Stimulated activated CD8-positive, alpha-beta memory T cell treated with anti-CD3 and anti-CD28 coated beads, Interleukin-12 subunit alpha, Interleukin-12 subunit beta, amount 100 ng/mL, for 1 hour (primary cell): ENCODE data around the gene VPS26B.
"Not testable (repeated sequence)": the region's sequence is repeated elsewhere in the genome, so short reads cannot be mapped to it uniquely, and the experiment has no call there.

ENCODE experiments used
- DNase-seq: peaks from one replicate; pipeline ENCODE4 v3.0.0-alpha.2; 2020; ENCODE audit warnings: low read depth

Gene VPS26B

DNA sequence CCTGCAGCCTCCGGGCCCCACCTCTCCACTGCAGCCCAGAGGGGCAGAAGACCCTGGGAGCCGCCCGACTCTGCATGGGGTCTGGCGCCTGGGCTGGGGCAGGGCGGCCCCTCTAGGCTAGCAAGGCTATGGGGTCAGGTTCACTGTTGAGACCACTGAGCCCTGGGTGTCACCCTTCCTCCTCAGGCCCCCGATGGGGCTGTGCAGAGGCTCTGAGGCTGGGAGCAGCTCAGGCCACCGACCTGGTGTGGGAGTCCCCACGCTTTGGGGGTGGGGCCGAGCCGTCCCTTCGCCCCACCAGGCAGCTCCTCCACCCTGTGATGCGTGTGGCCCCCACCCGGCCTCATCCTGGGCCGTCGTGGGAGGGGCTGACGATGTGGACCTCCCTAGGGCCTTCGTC lies 57.2 kb downstream of the VPS26B start:
- not testable (repeated sequence) for DNase-seq

DNA sequence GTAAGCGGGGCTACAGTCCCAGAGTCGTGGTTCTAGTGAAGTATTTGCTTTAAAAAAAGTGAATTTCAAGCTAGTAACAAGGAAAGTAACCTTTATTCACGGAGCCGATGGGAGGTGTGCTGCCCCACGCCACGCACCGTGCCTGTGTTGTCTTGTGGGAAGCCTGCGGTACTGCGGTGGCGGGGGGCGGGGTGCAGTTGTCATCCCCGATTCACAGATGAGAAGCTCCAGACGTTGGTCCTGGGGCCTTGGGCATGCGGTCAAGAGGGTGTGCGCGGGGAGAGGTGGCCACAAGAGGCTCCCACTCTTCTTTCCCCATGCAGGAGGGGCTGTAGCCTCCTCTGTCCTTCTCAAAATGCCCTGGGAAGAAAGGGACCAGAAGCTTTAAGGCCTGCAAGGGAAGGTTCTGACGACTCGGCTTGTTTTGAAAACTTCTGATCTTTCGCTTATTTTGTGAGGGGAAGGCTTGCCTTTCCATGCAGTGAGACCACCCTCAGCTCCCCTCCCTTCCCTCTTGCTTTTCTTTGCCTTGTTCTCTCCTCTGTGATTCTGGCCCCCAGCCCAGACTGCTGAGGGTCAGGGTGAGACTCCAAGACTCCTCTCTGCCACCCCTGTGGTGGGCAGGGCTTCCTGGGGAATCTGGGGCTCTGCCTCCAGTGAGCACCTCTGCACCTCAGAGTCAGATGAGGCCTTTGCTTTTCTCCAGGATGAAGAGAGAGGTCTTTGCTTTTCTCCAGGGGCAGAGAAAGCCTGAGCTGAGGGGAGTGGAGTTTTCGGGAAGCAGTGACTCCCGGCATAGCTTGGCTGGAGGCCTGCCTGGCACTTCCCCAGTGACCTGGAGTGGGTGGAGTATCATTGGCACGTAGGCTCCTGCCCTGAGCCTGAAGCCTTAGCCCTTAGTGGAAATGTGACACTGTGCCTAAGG lies 57.9 kb downstream of the VPS26B start:
- DNase-seq = no peak

DNA sequence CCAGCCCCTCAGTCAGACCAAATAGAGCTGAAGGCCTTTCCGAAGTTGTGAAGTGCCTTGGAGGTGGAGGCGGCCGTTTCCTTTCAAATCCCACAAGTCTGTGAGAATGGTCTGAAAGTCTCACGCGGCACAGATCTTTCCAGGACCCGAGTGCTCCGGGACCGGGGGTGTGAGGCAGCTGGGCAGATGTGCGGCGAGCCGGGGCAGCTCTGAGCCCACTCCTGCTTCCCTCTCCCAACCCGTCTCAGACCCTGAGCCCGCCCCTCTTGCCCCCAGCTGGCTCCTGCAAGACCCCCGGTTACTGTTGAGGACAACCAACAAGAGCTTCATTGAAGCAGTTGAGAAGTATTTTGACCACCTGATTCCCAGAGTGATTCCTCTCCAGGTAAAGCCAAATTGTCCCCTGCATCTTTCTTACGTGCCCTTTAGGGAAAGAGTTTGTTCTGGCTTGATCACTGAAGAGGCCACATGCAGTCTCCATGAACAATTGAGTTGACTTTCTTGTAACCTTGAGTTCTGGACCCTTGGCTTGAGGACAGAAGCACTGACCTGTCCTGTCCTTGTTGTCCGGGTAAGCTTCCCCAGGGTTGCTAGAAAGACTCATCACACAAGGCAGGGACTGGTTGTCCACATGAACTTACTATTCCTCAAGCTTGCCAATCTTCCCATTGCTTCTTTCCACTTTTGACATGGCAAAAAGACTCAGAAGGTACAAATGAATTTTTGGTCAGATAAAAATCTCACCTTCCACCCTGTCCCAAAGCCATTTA lies 59.2 kb downstream of the VPS26B start:
- no peak for DNase-seq

DNA sequence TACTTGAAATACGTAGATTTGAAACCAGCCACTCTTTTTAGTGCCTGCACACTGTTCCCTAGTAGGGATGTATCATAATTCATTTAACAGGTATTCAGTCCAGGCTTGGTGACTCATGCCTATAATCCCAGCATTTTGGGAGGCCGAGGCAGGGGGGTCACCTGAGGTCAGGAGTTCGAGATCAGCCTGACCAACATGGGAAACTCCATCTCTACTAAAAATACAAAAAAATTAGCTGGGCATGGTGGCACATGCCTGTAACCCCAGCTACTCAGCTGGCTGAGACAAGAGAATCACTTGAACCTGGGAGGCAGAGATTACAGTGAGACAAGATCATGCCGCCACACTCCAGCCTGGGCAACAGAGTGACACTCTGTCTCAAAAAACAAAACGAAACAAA lies 59.9 kb downstream of the VPS26B start:
- DNase-seq = not testable (repeated sequence)

DNA sequence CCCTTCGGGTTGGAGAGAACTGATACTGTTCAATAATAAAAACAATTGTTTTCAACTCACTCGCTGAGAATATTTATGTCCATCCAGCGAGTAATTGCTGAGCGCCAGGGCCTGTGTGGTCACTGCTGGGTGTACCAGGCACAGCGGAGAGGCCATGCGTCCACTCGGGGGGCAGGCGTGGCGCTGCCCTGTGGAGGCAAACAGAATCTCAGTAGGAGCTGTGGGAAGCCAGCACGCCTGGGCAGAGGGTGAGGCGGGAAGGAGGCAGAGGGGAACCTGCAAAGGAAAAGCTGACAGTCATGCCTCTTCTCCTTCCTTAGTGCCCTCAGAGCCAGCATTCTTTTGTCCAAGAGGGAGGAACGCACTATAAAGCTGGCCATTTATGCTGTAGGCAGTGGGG lies 63.1 kb downstream of the VPS26B start:
- no peak for DNase-seq

DNA sequence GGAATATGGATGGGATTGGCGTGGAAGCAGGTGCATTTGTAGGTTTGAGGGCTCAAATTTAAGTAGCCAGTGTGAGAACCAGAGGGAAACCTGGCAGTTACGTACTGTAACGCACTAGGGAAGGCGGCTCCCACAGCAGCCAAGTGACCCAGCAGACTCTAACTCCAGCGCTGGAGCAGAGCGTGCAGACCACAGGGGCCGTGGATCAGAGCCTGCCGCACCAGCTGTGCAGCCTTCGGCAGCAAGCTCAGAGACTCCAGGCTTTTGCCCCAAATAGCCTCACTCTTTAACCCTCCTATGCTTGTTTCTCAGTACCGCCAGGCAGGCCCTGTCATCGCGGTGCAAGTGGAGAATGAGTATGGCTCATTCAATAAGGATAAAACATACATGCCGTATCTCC lies 64.0 kb downstream of the VPS26B start:
- DNase-seq = no peak

DNA sequence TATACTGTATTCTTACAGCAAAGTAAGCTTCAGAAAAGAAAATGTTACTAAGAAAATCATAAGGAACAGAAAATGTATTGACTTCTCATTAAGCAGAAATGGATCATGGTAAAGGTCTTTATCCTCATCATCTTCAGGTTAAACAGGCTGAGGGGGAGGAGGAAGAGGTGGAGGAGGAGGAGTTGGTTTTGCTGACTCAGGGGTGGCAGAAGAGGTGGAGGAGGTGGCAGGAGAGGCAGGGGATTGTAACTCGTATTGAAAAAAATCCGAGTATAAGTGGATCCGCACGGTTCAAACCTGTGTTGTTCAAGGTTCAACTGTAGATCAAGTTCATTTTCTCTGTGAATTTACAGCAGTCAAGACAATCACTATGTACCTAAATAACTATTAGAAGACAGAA lies 64.7 kb downstream of the VPS26B start:
- no peak for DNase-seq

DNA sequence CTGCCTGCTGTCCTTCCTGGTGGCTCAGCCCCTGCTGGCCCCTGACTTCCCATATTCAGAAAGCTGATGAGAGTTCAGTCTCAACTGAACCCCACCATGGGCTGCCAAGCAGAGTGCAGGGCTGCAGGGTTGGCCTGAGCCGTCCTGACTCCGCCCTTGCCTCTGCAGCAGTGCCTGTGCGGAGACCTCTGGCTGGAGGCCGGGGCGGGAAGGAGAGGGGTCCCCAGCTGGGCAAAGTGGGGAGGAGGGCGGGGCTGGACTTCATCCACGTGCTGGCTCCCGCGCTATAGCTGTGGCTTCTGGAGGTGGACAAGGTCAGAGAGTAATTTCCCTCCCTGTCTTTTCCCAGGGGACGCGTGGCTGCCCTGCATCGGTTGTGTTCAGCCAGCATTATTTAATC lies 65.3 kb downstream of the VPS26B start:
- no peak for DNase-seq

DNA sequence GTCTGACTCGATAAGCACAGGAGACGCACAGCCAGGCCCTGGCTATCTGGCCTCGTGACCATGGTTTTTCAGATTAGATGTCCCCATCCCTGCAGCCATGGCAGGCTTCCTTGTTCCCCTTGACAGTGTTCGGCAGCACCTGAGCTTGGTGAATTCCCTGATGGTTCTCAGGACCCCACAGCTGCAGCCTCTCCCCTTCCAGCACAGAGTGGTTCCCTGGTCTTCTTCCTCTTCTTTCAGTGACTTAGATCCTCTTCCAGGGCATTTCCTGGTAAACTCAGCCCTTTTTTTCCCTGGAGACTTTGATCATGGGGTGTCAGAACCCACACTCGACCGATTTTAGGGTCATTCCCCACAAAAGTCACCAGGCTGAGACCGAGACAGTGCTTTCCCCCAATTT lies 66.2 kb downstream of the VPS26B start:
- no peak for DNase-seq

DNA sequence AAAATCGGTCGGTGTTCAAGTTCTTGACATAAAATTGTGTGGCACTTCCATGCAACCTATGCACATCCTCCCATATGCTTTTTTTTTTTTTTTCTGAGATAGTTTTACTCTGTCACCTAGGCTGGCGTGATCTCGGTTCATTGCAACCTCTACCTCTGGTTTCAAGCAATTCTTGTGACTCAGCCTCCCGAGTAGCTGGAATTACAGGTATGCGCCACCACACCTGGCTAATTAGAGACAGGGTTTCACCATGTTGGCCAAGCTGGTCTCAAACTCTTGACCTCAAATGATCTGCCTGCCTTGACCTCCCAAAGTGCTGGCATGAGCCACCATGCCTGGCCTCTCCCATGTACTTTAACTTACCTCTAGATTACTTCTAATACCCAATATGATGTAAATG lies 66.7 kb downstream of the VPS26B start:
- DNase-seq = no peak

DNA sequence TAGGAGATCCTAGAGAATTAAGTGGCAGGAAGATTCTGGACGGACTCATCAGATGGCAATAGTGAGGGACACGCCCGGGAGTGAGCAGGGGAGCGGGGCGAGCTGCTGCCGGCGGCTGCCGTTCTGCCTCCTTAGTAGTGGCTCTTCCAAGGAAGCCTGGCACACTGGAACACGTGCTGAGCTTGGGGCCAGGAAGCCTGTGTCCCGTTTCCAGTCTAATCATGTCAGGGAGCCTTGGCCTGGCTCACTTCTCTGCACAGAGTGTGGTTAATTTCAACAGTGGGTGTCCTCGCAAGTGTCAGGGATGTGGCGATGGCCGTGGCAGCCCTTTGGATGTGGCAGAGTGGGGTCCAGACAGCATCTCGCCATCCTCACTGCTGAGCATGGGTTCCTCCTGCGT lies 68.2 kb downstream of the VPS26B start:
- DNase-seq = no peak

DNA sequence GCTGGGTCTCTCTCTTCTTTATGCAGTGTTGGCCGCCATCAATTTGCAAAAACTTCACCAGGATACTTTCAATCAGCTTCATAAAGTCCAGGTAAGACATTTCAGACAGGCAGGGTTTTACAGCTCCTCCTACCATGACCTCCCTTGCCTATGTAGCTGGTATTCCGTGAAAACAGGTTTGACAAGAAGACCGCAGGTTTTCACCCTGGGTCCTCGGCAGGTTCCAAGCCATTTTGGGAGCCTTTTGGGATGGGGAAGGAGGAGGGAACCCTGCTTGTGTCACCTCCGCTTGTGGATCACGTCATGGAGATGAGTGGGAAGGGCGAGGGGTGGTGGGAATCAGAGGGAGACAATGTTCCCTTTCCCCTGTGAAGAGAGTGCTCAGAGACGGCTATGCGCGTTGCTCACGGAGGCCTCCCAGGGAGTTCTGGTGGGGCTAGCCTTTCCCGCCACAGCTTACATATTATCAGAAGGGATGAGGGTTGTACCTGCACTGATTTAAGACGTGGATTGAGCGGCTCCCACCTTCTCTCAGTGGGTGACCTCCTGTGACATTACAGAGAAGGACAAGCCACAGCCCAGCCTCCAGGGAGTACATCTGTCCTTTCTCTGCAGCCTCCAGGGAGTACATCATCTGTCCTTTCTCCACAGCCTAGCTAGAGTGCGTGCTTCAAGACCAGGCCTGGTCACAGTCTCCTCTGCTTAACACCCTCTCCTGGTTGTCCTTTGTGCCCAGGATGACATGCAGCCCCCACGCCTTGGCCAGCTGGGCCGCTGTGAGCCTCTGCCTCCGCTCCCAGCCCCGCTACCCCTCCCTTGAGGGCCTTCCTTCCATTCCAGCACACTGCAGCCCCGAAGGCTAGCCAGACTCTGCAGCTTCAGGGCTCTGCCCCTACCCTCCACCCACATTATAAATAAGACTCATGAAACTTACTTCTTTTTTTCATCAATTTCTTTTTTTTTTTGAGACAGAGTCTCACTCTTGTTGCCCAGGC lies 68.9 kb downstream of the VPS26B start:
- DNase-seq = no peak

DNA sequence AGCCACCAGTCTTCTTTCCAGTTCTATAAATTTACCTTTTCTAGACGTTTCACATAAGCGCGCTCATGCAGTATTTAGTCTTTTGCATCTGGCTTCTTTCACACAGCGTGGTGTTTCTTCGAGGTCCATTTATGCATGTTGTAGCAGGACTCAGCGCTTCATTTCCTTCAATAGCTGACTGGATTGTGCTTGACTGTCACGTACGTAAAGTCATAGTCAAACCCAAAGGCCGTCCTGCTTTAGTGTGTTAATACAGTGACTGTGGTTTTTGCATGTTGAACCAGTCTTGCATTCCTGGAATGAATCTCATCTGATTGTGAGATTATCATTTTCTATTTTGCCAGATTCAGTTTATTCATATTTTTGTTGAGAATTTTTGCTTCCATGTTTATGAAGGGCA lies 70.2 kb downstream of the VPS26B start:
- no peak for DNase-seq
